ENCODE results near the gene RTL1.

DNA sequence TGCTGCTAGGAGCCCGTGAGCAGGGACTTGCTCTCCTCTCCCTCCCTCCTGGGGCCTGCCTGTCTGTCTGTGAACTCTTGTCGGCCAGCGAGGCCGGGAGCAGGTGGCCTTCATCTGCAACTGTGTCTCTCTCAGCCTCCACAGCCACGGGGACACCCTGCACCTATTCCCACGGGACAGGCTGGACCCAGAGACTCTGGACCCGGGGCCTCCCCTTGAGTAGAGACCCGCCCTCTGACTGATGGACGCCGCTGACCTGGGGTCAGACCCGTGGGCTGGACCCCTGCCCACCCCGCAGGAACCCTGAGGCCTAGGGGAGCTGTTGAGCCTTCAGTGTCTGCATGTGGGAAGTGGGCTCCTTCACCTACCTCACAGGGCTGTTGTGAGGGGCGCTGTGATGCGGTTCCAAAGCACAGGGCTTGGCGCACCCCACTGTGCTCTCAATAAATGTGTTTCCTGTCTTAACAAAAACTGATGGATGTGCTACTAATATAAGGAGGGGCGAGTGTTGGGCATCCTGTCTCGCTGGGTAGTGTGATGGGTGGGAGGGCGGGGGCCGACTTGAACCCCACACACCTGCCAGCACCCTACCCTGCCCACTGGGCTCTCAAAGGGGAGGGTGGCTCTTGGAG is 42.9 kb downstream of the RTL1 start:
- TF ChIP-seq, protein P1, sequence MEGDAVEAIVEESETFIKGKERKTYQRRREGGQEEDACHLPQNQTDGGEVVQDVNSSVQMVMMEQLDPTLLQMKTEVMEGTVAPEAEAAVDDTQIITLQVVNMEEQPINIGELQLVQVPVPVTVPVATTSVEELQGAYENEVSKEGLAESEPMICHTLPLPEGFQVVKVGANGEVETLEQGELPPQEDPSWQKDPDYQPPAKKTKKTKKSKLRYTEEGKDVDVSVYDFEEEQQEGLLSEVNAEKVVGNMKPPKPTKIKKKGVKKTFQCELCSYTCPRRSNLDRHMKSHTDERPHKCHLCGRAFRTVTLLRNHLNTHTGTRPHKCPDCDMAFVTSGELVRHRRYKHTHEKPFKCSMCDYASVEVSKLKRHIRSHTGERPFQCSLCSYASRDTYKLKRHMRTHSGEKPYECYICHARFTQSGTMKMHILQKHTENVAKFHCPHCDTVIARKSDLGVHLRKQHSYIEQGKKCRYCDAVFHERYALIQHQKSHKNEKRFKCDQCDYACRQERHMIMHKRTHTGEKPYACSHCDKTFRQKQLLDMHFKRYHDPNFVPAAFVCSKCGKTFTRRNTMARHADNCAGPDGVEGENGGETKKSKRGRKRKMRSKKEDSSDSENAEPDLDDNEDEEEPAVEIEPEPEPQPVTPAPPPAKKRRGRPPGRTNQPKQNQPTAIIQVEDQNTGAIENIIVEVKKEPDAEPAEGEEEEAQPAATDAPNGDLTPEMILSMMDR (conservative IDR thresholded peaks at IDR 0.05; ENCODE audit: low read depth, low read length) = no peak
- TF ChIP-seq EZH2 (IDR thresholded peaks at IDR 0.05; ENCODE audit: low read length, unreplicated experiment) = no peak

Data from PC-3 (cell line).